Measurements from ENCODE around the gene WAS. TPM values are rescaled to one million over a fixed set of nuclear protein-coding genes. Genes with fewer than 3 reads are reported as not detected.

Gene WAS
- total RNA-seq, 1 experiment from 2014 or later, result 0.24 TPM

DNA sequence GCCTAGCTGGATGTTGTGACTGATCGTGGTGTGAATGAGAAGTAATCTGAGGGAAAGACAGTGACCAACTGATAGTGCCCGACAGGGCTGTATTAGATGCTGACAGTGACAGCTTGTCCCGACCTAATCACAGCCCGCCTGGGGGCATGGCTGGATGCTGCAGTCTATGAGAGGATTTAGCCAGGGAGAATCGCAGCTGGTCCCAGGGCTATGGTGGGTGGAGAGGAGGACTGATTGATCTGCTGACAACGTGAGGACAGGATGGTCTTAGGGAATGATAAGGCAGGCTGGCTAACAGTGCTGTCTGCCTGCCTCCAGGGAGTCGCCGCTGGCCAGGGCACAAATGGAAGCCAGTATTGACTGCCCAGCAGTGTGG, 12.3 kb downstream of the WAS start:
- peaks cover 17 to 25% (median 18%) of the 10 kb centered on the region in 3 experiments for H3K36me3 Mint-ChIP-seq (ENCODE audit: insufficient read depth in 1 of 3, low read depth in 3 of 3)
- TF ChIP-seq, protein P1, sequence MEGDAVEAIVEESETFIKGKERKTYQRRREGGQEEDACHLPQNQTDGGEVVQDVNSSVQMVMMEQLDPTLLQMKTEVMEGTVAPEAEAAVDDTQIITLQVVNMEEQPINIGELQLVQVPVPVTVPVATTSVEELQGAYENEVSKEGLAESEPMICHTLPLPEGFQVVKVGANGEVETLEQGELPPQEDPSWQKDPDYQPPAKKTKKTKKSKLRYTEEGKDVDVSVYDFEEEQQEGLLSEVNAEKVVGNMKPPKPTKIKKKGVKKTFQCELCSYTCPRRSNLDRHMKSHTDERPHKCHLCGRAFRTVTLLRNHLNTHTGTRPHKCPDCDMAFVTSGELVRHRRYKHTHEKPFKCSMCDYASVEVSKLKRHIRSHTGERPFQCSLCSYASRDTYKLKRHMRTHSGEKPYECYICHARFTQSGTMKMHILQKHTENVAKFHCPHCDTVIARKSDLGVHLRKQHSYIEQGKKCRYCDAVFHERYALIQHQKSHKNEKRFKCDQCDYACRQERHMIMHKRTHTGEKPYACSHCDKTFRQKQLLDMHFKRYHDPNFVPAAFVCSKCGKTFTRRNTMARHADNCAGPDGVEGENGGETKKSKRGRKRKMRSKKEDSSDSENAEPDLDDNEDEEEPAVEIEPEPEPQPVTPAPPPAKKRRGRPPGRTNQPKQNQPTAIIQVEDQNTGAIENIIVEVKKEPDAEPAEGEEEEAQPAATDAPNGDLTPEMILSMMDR (conservative IDR thresholded peaks at IDR 0.05), result no peak
- DNase-seq, result no peak
- no peak overlapping the region for H2BK5ac ChIP-seq (ENCODE audit: insufficient read length, low read length)
- no peak overlapping the region for H2AFZ ChIP-seq (ENCODE audit: low read length)
- peaks cover 28 to 41% of the 10 kb centered on the region in 2 experiments for H3K4me1 Mint-ChIP-seq
- H3K27ac Mint-ChIP-seq, result peak overlapping the region in 2 of 3 experiments; percentile 54 to 84; a peak in 5 of 7 replicates
- no peak overlapping the region for H4K8ac ChIP-seq (replicated peaks; ENCODE audit: insufficient read length, low read depth, low read length)
- H3K23ac ChIP-seq (ENCODE audit: insufficient read length, low read depth, low read length), result no peak overlapping the region
- H4K5ac ChIP-seq (ENCODE audit: insufficient read length, low read depth, low read length), result no peak overlapping the region
- H3K9ac ChIP-seq (ENCODE audit: extremely low read depth, insufficient read length, low read length), result peak overlapping the region; percentile 48
- no peaks in the 10 kb centered on the region for H3K79me2 ChIP-seq (ENCODE audit: insufficient read depth, low read length)
- peak overlapping the region; percentile 69 for H3K4me2 ChIP-seq (ENCODE audit: insufficient read depth, insufficient read length, low read length)
- no peak overlapping the region for H2AK5ac ChIP-seq (ENCODE audit: insufficient read length, low read length)
- no peak overlapping the region for H2BK20ac ChIP-seq (ENCODE audit: low read depth, low read length, poor library complexity, severe bottlenecking)
- no CpG with 5 or more reads among the region's 8 CpGs for whole genome bisulfite sequencing (ENCODE audit: extremely low coverage, insufficient read length, low lambda C conversion rate)
- peaks cover 19% of the 10 kb centered on the region for H3K27me3 Mint-ChIP-seq (ENCODE audit: low read depth)
- no peak overlapping the region for H3K18ac ChIP-seq (ENCODE audit: insufficient read length, low read depth, low read length)
- no peak overlapping the region for H4K91ac ChIP-seq (ENCODE audit: insufficient read length, low read depth, low read length)
- no peak overlapping the region for H3K4ac ChIP-seq (ENCODE audit: low read depth, low read length)
- H3K27ac ChIP-seq (ENCODE audit: insufficient read length, low read depth, low read length), result no peak overlapping the region
- H3K79me1 ChIP-seq (ENCODE audit: insufficient read depth, low read depth, low read length, poor library complexity, severe bottlenecking), result no peaks in the 10 kb centered on the region
- no peaks in the 10 kb centered on the region for H3K4me1 ChIP-seq (ENCODE audit: insufficient read depth, low read length)
- no peak overlapping the region for H2BK15ac ChIP-seq (ENCODE audit: low read depth, low read length)
- H2BK12ac ChIP-seq (ENCODE audit: insufficient read length, low read depth, low read length), result no peak overlapping the region
- no peak overlapping the region for H3K14ac ChIP-seq (ENCODE audit: insufficient read depth, low read length)
- H2BK120ac ChIP-seq (ENCODE audit: low read depth, low read length, poor library complexity, severe bottlenecking), result no peak overlapping the region
- H3K9me3 ChIP-seq (ENCODE audit: control insufficient read depth, low read depth, low read length), result peaks cover 23% of the 10 kb centered on the region
- H3K4me3 Mint-ChIP-seq, result peak overlapping the region; percentile 79 to 90
- H3T11ph ChIP-seq (ENCODE audit: low read length), result no peak overlapping the region
- no peaks in the 10 kb centered on the region for H3K23me2 ChIP-seq (ENCODE audit: insufficient read length, low read depth, low read length, poor library complexity, severe bottlenecking)
- H4K20me1 ChIP-seq (ENCODE audit: control insufficient read depth, insufficient read depth, insufficient read length), result no peaks in the 10 kb centered on the region
- H3K9me3 Mint-ChIP-seq, result peaks cover 77 to 82% of the 10 kb centered on the region in 2 experiments
- H3K56ac ChIP-seq (ENCODE audit: insufficient read length, low read depth, low read length), result no peak overlapping the region
- no peaks in the 10 kb centered on the region for H3K27me3 ChIP-seq (ENCODE audit: insufficient read depth, low read length)
